ENCODE results near the gene NRN1L.
"Not testable (repeated sequence)": the region's sequence is repeated elsewhere in the genome, so short reads cannot be mapped to it uniquely, and the experiment has no call there.

The NRN1L gene

GRCh38 chr16:67861877-67862276, 22.8 kb upstream of the NRN1L start:
- no peak for FAIRE-seq

DNA sequence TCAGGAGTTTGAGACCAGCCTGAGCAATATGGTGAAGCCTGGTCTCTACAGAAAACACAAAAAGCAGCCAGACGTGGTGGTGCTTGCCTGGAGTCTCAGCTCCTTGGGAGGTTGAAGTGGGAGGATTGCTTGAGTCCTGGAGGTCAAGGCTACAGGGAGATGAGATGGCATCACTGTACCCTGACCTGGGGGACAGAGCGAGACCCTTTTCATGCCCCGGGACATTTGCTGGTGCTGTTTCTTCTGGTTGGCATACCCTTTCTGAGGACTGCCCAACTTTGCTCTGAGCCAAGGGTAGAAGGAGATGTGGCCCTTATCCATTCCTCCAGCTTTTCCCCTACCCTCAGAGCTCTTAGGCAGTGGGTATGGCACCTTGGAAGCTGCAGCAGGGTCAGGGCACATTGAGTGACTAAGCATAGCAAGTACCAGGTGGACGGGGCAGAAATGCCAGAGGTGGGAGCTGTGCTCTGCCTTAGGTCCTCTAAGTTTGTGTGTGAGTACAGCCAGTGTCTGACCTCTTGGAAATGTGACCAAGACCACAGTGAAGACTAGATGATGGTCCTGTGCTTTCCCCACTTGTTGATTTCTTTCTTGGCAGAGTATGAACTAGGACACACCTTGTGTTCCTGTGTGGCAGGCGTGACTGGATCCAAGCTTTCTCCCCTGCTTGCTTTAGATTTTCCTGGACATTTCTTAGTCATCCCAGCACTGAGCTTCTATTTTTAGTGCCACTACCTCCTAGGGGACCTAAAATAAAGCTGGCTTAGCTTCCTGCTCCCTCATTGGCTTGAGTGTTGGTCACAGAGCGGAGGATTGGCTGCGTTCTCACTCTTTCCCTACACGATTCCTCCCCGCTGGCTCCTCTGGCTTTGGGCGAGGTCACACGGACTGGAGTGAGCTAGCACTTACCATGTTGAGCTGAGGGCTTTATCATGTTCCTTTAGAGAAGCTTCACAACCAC, 21.8 kb upstream of the NRN1L start:
- FAIRE-seq: no peak

DNA sequence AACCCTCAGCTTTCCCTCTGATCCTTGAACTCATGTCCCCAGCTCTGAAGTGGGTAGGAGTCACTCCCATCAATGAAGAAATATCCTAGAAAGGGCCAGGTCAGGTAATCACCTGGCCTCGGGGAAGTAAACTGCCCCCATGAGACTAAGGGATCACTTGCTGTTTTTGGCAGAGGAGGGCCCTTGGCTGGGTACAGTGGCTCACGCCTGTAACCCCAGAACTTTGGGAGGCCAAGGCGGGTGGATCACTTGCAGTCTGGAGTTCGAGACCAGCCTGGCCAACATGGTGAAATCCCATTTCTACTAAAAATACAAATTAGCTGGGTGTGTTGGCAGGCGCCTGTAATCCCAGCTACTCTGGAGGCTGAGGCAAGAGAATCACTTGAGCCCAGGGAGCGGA, 20.6 kb upstream of the NRN1L start:
- FAIRE-seq: not testable (repeated sequence)

GRCh38 chr16:67864594-67864993, 20.1 kb upstream of the NRN1L start:
- FAIRE-seq: no peak

DNA sequence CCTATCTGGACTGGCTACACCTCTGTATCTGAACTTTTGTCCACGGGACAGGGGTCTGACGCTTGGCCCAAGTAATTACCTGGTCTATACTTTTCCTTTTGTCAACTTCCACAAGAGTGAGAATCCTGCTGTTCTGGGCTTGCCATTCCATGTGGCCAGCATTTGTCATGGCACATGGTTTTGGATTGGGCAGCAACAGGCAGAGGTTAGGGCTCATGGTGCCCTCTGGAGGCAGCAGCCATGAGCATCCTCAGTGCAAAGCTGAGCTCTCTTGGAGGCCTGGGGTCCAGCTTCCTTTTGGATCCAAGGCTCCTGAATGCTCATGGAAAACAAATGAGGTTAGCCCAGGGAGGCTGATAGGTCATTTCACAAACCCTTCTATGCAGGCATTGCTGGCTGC, 19.4 kb upstream of the NRN1L start:
- FAIRE-seq: no peak

DNA sequence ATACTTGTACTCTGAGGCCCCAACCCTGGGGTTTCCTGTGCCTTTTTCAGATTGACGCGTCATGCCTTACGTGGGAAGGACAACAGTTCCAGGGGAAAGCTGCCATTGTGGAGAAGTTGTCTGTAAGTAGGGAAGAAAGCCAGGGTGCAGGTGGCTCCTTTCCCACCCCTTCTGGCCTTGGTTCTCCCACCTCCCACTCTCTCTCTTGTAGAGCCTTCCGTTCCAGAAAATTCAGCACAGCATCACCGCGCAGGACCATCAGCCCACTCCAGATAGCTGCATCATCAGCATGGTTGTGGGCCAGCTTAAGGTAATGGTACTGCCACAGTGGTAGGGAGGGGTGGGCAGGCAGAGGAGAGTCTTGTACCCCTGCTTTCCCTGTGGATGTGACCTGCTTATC, 16.4 kb upstream of the NRN1L start:
- no peak for FAIRE-seq

DNA sequence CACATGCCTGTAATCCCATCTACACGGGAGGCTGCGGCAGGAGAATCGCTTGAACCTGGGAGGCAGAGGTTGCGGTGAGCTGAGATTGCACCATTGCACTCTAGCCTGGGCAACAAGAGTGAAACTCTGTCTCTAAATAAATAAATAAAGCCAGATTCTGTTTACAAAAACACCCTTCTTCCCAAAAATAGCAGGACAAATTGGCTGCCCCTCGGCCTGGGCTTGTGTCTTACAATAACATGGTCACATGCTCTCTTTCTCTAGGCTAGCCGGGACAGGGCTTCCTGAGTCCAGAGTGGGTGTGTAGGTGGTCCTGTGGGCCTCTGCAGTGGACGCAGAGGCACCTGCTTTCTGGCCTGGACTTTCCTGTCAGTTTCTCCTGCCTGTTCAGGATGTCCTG, 15.0 kb upstream of the NRN1L start:
- no peak for FAIRE-seq

GRCh38 chr16:67871256-67871655, 13.4 kb upstream of the NRN1L start:
- no peak for FAIRE-seq

- FAIRE-seq: no peak
These were observed 12.5 kb upstream of the NRN1L start for GRCh38 chr16:67872131-67872630.

- FAIRE-seq: no peak
These were observed 11.9 kb upstream of the NRN1L start, which contains the start of gene EDC4 for GRCh38 chr16:67872631-67873434. TSS of gene EDC4 (plus strand) at chr16:67873052. CDS start at chr16:67873262, 210 bp downstream.

DNA sequence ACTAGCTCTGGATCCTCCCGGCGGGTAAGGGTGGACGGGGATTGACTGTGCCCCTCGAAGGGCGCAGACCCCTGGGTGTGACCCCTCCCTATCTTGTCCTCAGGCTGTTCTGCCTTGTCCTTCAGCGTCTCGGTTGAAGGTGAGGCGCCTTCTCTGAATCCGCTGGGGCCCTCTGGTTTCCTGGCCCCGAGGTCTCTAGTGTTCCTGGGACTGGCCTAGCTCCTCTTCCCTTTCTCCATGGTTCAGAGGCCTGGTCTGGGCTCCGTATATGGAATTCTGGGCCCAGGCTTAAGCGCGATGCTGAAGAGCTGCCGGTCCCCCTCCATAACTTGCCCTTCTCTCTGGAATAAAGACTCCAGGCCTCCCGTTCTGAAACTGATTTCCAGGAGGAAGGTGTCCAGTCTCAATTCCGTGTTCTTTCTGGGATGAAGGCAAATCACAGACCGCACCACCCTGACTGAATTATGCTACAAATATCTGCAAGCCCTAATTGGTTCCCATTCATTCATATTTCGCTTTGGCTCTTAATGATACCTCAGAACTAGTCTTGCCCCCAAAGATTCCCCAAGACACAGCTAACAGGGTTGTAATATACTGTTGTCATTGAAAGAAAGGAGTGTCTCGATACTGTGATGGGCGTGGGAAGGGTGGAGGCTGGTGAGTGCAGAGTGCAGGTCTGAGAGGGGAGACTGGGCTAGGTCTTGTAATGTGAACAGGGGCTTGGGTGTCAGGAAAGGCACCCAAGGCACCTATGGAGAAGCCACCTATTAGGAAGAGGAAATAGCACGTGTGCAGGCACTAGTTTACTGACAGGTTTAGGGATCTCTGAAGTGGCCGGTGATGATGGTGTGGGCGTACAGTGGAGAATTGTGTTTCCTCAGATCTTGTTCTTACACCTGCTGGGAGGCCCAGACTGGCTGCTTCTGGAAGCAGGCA, 11.0 kb upstream of the NRN1L start:
- no peak for FAIRE-seq

DNA sequence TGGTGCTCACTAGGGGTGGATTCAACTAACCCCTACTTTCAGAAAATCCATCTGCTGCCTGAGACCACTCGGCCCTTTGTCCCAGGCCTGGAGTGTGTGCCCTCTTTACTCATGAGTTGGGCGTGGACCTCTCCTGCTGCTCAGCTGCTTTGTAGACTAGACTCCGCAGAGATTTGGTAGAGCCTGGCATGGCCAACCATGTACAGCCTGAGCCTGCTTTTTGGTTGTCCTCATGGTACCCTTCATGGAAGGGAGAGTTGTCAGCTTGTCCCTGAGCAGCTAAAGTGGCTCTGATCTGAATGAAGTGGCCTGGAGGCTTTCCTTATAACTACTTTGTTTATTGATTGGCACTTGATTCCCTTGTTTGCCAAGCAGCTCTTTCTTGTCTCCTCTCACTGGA, 10.3 kb upstream of the NRN1L start:
- FAIRE-seq: no peak

GRCh38 chr16:67877064-67877463, 7.6 kb upstream of the NRN1L start:
- FAIRE-seq: no peak

- FAIRE-seq: no peak
These were observed 6.5 kb upstream of the NRN1L start for GRCh38 chr16:67878232-67878631.

- FAIRE-seq: no peak
These were observed 5.8 kb upstream of the NRN1L start for GRCh38 chr16:67878846-67879245.

DNA sequence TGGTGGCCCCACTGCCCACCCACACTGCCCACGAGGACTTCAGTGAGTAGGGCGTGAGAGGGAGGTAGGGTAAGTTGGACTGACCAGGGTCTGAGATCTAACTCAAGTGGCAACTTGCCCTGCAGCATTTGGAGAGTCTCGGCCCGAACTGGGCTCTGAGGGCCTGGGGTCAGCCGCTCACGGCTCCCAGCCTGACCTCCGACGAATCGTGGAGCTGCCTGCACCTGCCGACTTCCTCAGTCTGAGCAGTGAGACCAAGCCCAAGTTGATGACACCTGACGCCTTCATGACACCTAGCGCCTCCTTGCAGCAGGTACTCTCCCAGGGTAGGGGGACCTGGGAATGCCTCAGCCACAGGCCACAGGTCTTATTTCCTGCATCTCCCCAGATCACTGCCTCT, 5.2 kb upstream of the NRN1L start:
- no peak for FAIRE-seq

GRCh38 chr16:67879936-67880335, 4.7 kb upstream of the NRN1L start:
- no peak for FAIRE-seq

DNA sequence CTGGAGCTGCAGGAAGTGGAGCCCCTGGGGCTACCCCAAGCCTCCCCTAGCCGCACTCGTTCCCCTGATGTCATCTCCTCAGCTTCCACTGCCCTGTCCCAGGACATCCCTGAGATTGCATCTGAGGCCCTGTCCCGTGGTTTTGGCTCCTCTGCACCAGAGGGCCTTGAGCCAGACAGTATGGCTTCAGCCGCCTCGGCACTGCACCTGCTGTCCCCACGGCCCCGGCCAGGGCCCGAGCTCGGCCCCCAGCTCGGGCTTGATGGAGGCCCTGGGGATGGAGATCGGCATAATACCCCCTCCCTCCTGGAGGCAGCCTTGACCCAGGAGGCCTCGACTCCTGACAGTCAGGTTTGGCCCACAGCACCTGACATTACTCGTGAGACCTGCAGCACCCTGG, 4.1 kb upstream of the NRN1L start:
- no peak for FAIRE-seq

- FAIRE-seq: no peak
These were observed 3.0 kb upstream of the NRN1L start for GRCh38 chr16:67881621-67882161.

GRCh38 chr16:67882374-67883145, 2.1 kb upstream of the NRN1L start:
- FAIRE-seq: no peak

- FAIRE-seq: no peak
These were observed 1.4 kb upstream of the NRN1L start for GRCh38 chr16:67883146-67883871.

Measured in TTC549 (cell line).